Nephron progenitor cell (in vitro differentiated cells): ENCODE measurements around the gene SHF.
A peak's percentile ranks its signal among the peaks of the same experiment; 100 is the strongest.

Source experiments
- DNase-seq: peaks from one replicate; pipeline ENCODE4 v3.0.0; 2021
- H3K27ac Mint-ChIP-seq: 2 replicates; pipeline ENCODE4 v1.8.0; 2021; ENCODE audit warnings: mild to moderate bottlenecking, moderate library complexity, mixed read lengths
- H3K27me3 Mint-ChIP-seq: 2 replicates; pipeline ENCODE4 v1.8.0; 2021; ENCODE audit warnings: mild to moderate bottlenecking, low read depth, mixed read lengths; ENCODE audit not compliant: poor library complexity
- H3K36me3 Mint-ChIP-seq: 2 replicates; pipeline ENCODE4 v1.8.0; 2021; ENCODE audit warnings: low read depth, mixed read lengths
- H3K4me1 Mint-ChIP-seq: 2 replicates; pipeline ENCODE4 v1.8.0; 2021; ENCODE audit warnings: mixed read lengths
- H3K4me3 Mint-ChIP-seq: 2 replicates; pipeline ENCODE4 v1.8.0; 2021; ENCODE audit warnings: mild to moderate bottlenecking, moderate library complexity, mixed read lengths
- H3K9me3 Mint-ChIP-seq: 2 replicates; pipeline ENCODE4 v1.8.0; 2021; ENCODE audit warnings: mild to moderate bottlenecking, moderate library complexity, mixed read lengths
- TF ChIP-seq, protein P1 (sequence below): fragments of 200-600 bp; sonication (generic); IDR thresholded peaks from 2 replicates; pipeline ENCODE4 v1.5.0; 2021; ENCODE audit warnings: antibody characterized with exemption

Gene SHF

GRCh38 chr15:45200799-45201556 is 13.2 kb upstream of the SHF start:
- Mint-ChIP-seq H3K27ac (no peak overlapping the region), H3K4me1 (peaks cover 8% of the 10 kb centered on the region), H3K36me3 (no peaks in the 10 kb centered on the region), H3K9me3 (no peaks in the 10 kb centered on the region), H3K27me3 (peaks cover 15% of the 10 kb centered on the region), H3K4me3 (no peak overlapping the region)
- TF ChIP-seq, protein P1, sequence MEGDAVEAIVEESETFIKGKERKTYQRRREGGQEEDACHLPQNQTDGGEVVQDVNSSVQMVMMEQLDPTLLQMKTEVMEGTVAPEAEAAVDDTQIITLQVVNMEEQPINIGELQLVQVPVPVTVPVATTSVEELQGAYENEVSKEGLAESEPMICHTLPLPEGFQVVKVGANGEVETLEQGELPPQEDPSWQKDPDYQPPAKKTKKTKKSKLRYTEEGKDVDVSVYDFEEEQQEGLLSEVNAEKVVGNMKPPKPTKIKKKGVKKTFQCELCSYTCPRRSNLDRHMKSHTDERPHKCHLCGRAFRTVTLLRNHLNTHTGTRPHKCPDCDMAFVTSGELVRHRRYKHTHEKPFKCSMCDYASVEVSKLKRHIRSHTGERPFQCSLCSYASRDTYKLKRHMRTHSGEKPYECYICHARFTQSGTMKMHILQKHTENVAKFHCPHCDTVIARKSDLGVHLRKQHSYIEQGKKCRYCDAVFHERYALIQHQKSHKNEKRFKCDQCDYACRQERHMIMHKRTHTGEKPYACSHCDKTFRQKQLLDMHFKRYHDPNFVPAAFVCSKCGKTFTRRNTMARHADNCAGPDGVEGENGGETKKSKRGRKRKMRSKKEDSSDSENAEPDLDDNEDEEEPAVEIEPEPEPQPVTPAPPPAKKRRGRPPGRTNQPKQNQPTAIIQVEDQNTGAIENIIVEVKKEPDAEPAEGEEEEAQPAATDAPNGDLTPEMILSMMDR: no peak
- peak; percentile 84 for DNase-seq

DNA sequence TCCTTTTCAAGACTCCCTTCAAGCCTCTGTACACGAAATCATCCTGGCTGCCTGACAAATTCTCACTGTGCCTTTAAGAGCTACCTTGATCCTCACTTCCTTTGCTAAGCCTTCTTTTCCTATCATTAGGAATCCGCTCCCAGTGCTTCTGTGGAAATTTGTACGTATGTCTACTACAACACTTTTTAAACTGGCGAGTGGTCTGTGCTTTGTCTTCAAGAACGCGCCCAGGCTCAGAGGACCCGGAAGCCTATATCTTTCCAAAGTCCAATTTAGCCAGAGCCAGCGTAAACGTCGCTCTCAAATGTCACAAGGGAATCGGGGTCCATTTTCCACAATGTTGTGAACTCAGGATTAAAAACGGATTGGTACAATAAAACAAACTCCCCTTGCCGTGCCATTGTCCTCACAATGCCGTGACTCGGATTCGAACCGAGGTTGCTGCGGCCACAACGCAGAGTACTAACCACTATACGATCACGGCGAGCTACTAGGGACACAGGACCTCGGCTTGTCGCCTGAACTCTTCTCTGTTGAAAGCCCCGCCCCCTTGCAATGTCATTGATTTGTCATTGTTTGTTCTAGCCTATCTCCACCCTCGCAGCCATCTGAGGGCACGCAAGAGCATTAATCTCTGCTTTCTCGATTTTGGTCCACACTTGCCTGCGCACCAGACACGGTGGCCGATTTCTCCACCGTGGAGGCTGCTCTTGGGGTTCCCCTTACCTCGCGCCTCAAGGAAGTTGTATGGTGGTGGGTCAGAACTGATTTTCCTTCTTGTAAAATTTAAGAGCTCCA is 12.4 kb upstream of the SHF start:
- Mint-ChIP-seq H3K36me3 (no peaks in the 10 kb centered on the region), H3K27me3 (peaks cover 10% of the 10 kb centered on the region), H3K9me3 (no peaks in the 10 kb centered on the region)

GRCh38 chr15:45199136-45199810 is 11.5 kb upstream of the SHF start:
- TF ChIP-seq, protein P1: no peak
- no peak for DNase-seq
- Mint-ChIP-seq H3K36me3 (no peaks in the 10 kb centered on the region), H3K4me1 (peaks cover 8% of the 10 kb centered on the region), H3K27me3 (peaks cover 10% of the 10 kb centered on the region), H3K9me3 (no peaks in the 10 kb centered on the region), H3K4me3 (no peak overlapping the region), H3K27ac (no peak overlapping the region)

More for the DNA sequence above, 12.4 kb upstream of the SHF start:
- DNase-seq: peak; percentile 97
- TF ChIP-seq, protein P1: no peak
- Mint-ChIP-seq H3K4me3 (no peak overlapping the region), H3K4me1 (peaks cover 8% of the 10 kb centered on the region), H3K27ac (no peak overlapping the region)

DNA sequence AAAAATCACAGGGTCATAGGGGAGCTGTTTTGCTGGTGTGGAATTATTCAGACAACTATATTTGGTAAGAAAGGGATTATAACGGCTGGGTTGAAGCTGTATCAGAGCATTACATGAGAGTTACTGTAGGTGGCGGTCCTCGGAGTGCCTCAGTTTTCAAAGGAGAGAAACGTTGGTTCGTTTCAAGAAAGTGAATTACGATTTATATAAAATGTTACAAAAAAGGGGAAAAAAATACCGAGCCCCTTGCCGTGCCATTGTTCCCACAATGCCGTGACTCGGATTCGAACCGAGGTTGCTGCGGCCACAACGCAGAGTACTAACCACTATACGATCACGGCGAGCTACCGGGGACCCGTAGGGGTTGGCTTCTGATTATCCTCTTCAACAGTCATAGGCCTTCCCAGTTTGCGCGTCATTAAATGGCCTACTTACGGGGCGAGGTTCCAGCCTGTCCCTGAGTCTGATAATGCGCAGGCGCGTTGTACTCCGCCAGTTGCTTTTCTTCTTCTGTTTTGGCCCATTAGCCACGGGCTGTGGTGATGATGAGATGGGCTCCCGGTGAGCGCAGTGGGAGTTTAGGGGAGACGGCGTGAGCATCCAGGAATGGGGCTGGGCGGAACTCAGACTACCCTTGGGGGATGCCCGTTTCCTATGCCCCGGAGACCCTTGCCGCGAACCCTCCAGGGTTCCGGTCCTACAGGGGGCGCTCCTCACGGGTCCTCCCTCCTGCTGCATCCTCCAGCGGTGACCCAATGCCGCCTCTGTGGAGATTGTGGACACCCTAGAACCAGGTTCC is 10.8 kb upstream of the SHF start:
- DNase-seq: peak; percentile 87
- H3K4me1 Mint-ChIP-seq: peaks cover 9% of the 10 kb centered on the region

DNA sequence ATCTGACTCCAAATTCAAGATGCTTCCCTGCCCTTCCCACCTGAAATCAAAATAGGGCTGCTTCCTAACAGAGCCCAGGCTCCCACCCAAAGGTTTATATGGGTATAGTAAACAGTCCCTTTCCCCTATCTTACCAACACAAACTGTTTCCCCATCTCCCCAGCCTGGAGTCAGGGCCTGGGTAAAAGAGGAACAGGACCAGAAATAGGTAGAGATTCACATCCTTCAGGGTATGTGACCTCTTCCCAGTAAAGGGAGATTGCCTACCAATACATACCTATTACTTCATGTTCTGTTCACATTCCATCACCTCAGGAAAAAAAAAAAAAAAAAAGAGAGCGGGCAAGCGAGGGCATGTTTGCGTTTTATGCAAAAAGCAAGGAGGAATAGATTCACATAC is 9.7 kb upstream of the SHF start:
- H3K4me3 Mint-ChIP-seq: no peak overlapping the region
- DNase-seq: no peak
- H3K9me3 Mint-ChIP-seq: no peaks in the 10 kb centered on the region
- H3K36me3 Mint-ChIP-seq: no peaks in the 10 kb centered on the region
- no peak overlapping the region for H3K27ac Mint-ChIP-seq
- H3K27me3 Mint-ChIP-seq: peaks cover 9% of the 10 kb centered on the region
- peaks cover 14% of the 10 kb centered on the region for H3K4me1 Mint-ChIP-seq
- TF ChIP-seq, protein P1: no peak

More for the DNA sequence above, 10.8 kb upstream of the SHF start:
- peak overlapping the region; percentile 76 for H3K27ac Mint-ChIP-seq
- H3K4me3 Mint-ChIP-seq: no peak overlapping the region
- H3K27me3 Mint-ChIP-seq: peaks cover 12% of the 10 kb centered on the region
- TF ChIP-seq, protein P1: peak; percentile 46
- H3K9me3 Mint-ChIP-seq: no peaks in the 10 kb centered on the region
- no peaks in the 10 kb centered on the region for H3K36me3 Mint-ChIP-seq
